GM18867 (cell line): ENCODE measurements around the gene GMDS.

Experiments
- ATAC-seq: cut with Tn5 transposase; IDR thresholded peaks from one replicate; pipeline ENCODE4 v1.9.1; 2021; ENCODE audit warnings: mild to moderate bottlenecking, moderate library complexity; ENCODE audit not compliant: unreplicated experiment

The GMDS gene

GRCh38 chr6:1613346-1613687, 632.1 kb downstream of the GMDS start:
- no peak for ATAC-seq

GRCh38 chr6:1612974-1613306, 632.5 kb downstream of the GMDS start:
- ATAC-seq = no peak

- no peak for ATAC-seq
Observed at GRCh38 chr6:1612299-1612973, 633.0 kb downstream of the GMDS start.

GRCh38 chr6:1611572-1612298, 633.7 kb downstream of the GMDS start:
- no peak for ATAC-seq

- ATAC-seq = no peak
Observed at GRCh38 chr6:1611322-1611571, 634.2 kb downstream of the GMDS start.

GRCh38 chr6:1610497-1611321, 634.7 kb downstream of the GMDS start:
- ATAC-seq = peak; percentile 28

- peak; percentile 75 for ATAC-seq
Observed at GRCh38 chr6:1609648-1610496, 635.5 kb downstream of the GMDS start, which contains the start of gene FOXC1. FOXC1 (plus strand) TSS chr6:1609915; CDS start chr6:1610446, 531 bp downstream.

- ATAC-seq = peak; percentile 5
Observed at GRCh38 chr6:1609041-1609647, 636.3 kb downstream of the GMDS start.

- no peak for ATAC-seq
Observed at GRCh38 chr6:1608222-1609040, 637.0 kb downstream of the GMDS start.

- no peak for ATAC-seq
Observed at GRCh38 chr6:1607516-1608221, 637.7 kb downstream of the GMDS start.

- ATAC-seq = no peak
Observed at GRCh38 chr6:1606780-1607515, 638.5 kb downstream of the GMDS start.

GRCh38 chr6:1605893-1606779, 639.3 kb downstream of the GMDS start:
- no peak for ATAC-seq

GRCh38 chr6:1605004-1605892, 640.2 kb downstream of the GMDS start:
- ATAC-seq = no peak

GRCh38 chr6:1604158-1605003, 641.0 kb downstream of the GMDS start:
- ATAC-seq = peak; percentile 72

- ATAC-seq = no peak
Observed at GRCh38 chr6:1603708-1604107, 641.7 kb downstream of the GMDS start.
